Measurements from ENCODE around the gene GIGYF2. TPM values are rescaled to one million over a fixed set of nuclear protein-coding genes. Genes with fewer than 3 reads are reported as not detected.

The GIGYF2 gene
- total RNA-seq, 1 experiment from 2014 or later = 68.3 TPM

GRCh38 chr2:232833830-232834229, 136.7 kb downstream of the GIGYF2 start:
- ChIA-PET CTCF (interaction anchor here (0.6 to 0.7 kb wide), 2 partner anchors 390 to 424 kb away, joined by 3 to 5 read pairs; no protein-coding TSS in a partner anchor), POLR2A (no interaction called here)
- Histone ChIP-seq H3K27ac (ENCODE audit: low read length) (no peak overlapping the region), H3K4me3 (ENCODE audit: low read depth in 2 of 2, low read length in 2 of 2) (no peak overlapping the region), H3K27me3 (ENCODE audit: control insufficient read depth, insufficient read depth, low read length) (no peaks in the 10 kb centered on the region), H3K36me3 (ENCODE audit: control insufficient read depth, insufficient read depth, low read length) (peaks cover 8% of the 10 kb centered on the region; the same call in 1 of the 2 replicates), H3K9me3 (ENCODE audit: control insufficient read depth, insufficient read depth, low read depth, low read length) (no peaks in the 10 kb centered on the region), H3K4me1 (ENCODE audit: control insufficient read depth, insufficient read depth, low read length) (peaks cover 11% of the 10 kb centered on the region)
- intact Hi-C loops (cut with micrococcal nuclease; ENCODE audit: unreplicated experiment) (no loop called here), in situ Hi-C loops (cut with HindIII; ENCODE audit: low pct_unique_long_range_greater_than_20kb, low sequenced_read_pairs) (no loop called here)
- DNase-seq (ENCODE audit: low read depth, low spot score) = no peak
- BruUV-seq (replicated peaks) = no TSS peak
- ATAC-seq = no peak
- TF ChIP-seq SIN3A (IDR thresholded peaks at IDR 0.05; ENCODE audit: borderline replicate concordance, insufficient read depth, low read depth, low read length) = no peak
- TF ChIP-seq POLR2AphosphoS5 (IDR thresholded peaks at IDR 0.05; ENCODE audit: low read depth, low read length) = no peak

GRCh38 chr2:232835687-232836208, 138.6 kb downstream of the GIGYF2 start:
- DNase-seq (ENCODE audit: low read depth, low spot score) (no peak), ATAC-seq (no peak)
- no peak overlapping the region for H3K4me3 ChIP-seq (ENCODE audit: low read depth in 2 of 2, low read length in 2 of 2)
- CTCF ChIA-PET = no interaction called here
- BruUV-seq (replicated peaks) = no TSS peak
- H3K27ac ChIP-seq (ENCODE audit: low read length) = no peak overlapping the region
- H3K27me3 ChIP-seq (ENCODE audit: control insufficient read depth, insufficient read depth, low read length) = no peaks in the 10 kb centered on the region
- POLR2A ChIA-PET = interaction anchor here (0.6 kb wide), 4 partner anchors 14 to 244 kb away, joined by 3 to 4 read pairs (median 4); no protein-coding TSS in a partner anchor
- TF ChIP-seq POLR2AphosphoS5 (IDR thresholded peaks at IDR 0.05; ENCODE audit: low read depth, low read length) (no peak), REST (IDR thresholded peaks at IDR 0.05; ENCODE audit: insufficient read depth in 1 of 2, low read depth in 2 of 2, low read length in 1 of 2) (no peak), CTCF (IDR thresholded peaks at IDR 0.05) (no peak), SIN3A (IDR thresholded peaks at IDR 0.05; ENCODE audit: borderline replicate concordance, insufficient read depth, low read depth, low read length) (no peak), TCF7L2 (IDR thresholded peaks at IDR 0.05; ENCODE audit: low read depth, low read length) (no peak)
- peaks cover 17% of the 10 kb centered on the region for H3K36me3 ChIP-seq (ENCODE audit: control insufficient read depth, insufficient read depth, low read length)
- in situ Hi-C loops (cut with HindIII; ENCODE audit: low pct_unique_long_range_greater_than_20kb, low sequenced_read_pairs) = no loop called here
- H3K4me1 ChIP-seq (ENCODE audit: control insufficient read depth, insufficient read depth, low read length) = peaks cover 14% of the 10 kb centered on the region
- intact Hi-C loops (cut with micrococcal nuclease; ENCODE audit: unreplicated experiment) = no loop called here
- no peaks in the 10 kb centered on the region for H3K9me3 ChIP-seq (ENCODE audit: control insufficient read depth, insufficient read depth, low read depth, low read length)

- Histone ChIP-seq H3K27ac (ENCODE audit: low read length) (no peak overlapping the region), H3K9me3 (ENCODE audit: control insufficient read depth, insufficient read depth, low read depth, low read length) (no peaks in the 10 kb centered on the region), H3K4me1 (ENCODE audit: control insufficient read depth, insufficient read depth, low read length) (peaks cover 14% of the 10 kb centered on the region), H3K36me3 (ENCODE audit: control insufficient read depth, insufficient read depth, low read length) (peaks cover 17% of the 10 kb centered on the region), H3K27me3 (ENCODE audit: control insufficient read depth, insufficient read depth, low read length) (no peaks in the 10 kb centered on the region), H3K4me3 (ENCODE audit: low read depth in 2 of 2, low read length in 2 of 2) (no peak overlapping the region)
- DNase-seq (ENCODE audit: low read depth, low spot score) (no peak), ATAC-seq (no peak)
- POLR2A ChIA-PET = no interaction called here
- in situ Hi-C loops (cut with HindIII; ENCODE audit: low pct_unique_long_range_greater_than_20kb, low sequenced_read_pairs) = no loop called here
- BruUV-seq (replicated peaks) = no TSS peak
- intact Hi-C loops (cut with micrococcal nuclease; ENCODE audit: unreplicated experiment) = no loop called here
- CTCF ChIA-PET = interaction anchor here (0.6 kb wide), 1 partner anchor 86 kb away, joined by 3 read pairs; no protein-coding TSS in a partner anchor
- TF ChIP-seq TCF7L2 (IDR thresholded peaks at IDR 0.05; ENCODE audit: low read depth, low read length) (no peak), REST (IDR thresholded peaks at IDR 0.05; ENCODE audit: insufficient read depth in 1 of 2, low read depth in 2 of 2, low read length in 1 of 2) (no peak), POLR2AphosphoS5 (IDR thresholded peaks at IDR 0.05; ENCODE audit: low read depth, low read length) (no peak), SIN3A (IDR thresholded peaks at IDR 0.05; ENCODE audit: borderline replicate concordance, insufficient read depth, low read depth, low read length) (no peak), CTCF (IDR thresholded peaks at IDR 0.05) (no peak)
Measured at GRCh38 chr2:232836934-232837333, 139.8 kb downstream of the GIGYF2 start.
